GM23248 (cell line): Measurements from ENCODE around the gene RHOC. TPM values are rescaled to one million over a fixed set of nuclear protein-coding genes. Genes with fewer than 3 reads are reported as not detected.

Source experiments
- DNase-seq: peaks from one replicate; pipeline ENCODE4 v3.0.0-alpha.2; 2015
- H2AFZ ChIP-seq: fragments of 200-600 bp; sonication (generic); 2 replicates; pipeline ENCODE4 v1.6.1; 2016; ENCODE audit warnings: antibody characterized with exemption
- H3F3A ChIP-seq: fragments of 200-600 bp; sonication (generic); 2 replicates; pipeline ENCODE4 v1.6.1; 2016; ENCODE audit warnings: mild to moderate bottlenecking, antibody characterized with exemption, mixed run types; ENCODE audit not compliant: insufficient read depth
- H3K27ac ChIP-seq: fragments of 200-600 bp; sonication (generic); 2 replicates; pipeline ENCODE4 v1.5.1; 2016; ENCODE audit warnings: mild to moderate bottlenecking
- H3K27me3 ChIP-seq: fragments of 200-600 bp; sonication (generic); replicated peaks from 2 replicates; pipeline ENCODE4 v1.6.1; 2016; ENCODE audit warnings: mild to moderate bottlenecking; ENCODE audit not compliant: insufficient read depth
- H3K36me3 ChIP-seq: fragments of 200-600 bp; sonication (generic); 2 replicates; pipeline ENCODE4 v1.6.1; 2016; ENCODE audit warnings: low read depth, mild to moderate bottlenecking
- H3K4me1 ChIP-seq: fragments of 200-600 bp; sonication (generic); 2 replicates; pipeline ENCODE4 v1.6.1; 2016; ENCODE audit warnings: mild to moderate bottlenecking; ENCODE audit not compliant: insufficient read depth
- H3K4me2 ChIP-seq: fragments of 200-600 bp; sonication (generic); one replicate; pipeline ENCODE4 v1.6.1; 2016; ENCODE audit warnings: mild to moderate bottlenecking; ENCODE audit not compliant: unreplicated experiment
- H3K4me3 ChIP-seq: fragments of 200-600 bp; sonication (generic); 2 replicates; pipeline ENCODE4 v1.5.1; 2016; ENCODE audit warnings: mild to moderate bottlenecking
- H3K79me2 ChIP-seq: fragments of 200-600 bp; sonication (generic); 2 replicates; pipeline ENCODE4 v1.6.1; 2016; ENCODE audit warnings: mild to moderate bottlenecking; ENCODE audit not compliant: insufficient read depth
- H3K9ac ChIP-seq: fragments of 200-600 bp; sonication (generic); 2 replicates; pipeline ENCODE4 v1.6.1; 2016; ENCODE audit warnings: mild to moderate bottlenecking
- H3K9me2 ChIP-seq: fragments of 200-600 bp; sonication (generic); 2 replicates; pipeline ENCODE4 v1.6.1; 2016; ENCODE audit warnings: mixed run types, mild to moderate bottlenecking, moderate library complexity; ENCODE audit not compliant: insufficient read depth
- H3K9me3 ChIP-seq: fragments of 200-600 bp; sonication (generic); one replicate; pipeline ENCODE4 v1.6.1; 2017; ENCODE audit warnings: low read depth
- H4K20me1 ChIP-seq: fragments of 200-600 bp; sonication (generic); 2 replicates; pipeline ENCODE4 v1.6.0; 2016; ENCODE audit not compliant: insufficient read depth
- EZH2 ChIP-seq: fragments of 200-600 bp; sonication (generic); IDR thresholded peaks from 2 replicates; pipeline ENCODE4 v1.6.1; 2018; ENCODE audit warnings: antibody characterized with exemption, mild to moderate bottlenecking; ENCODE audit not compliant: insufficient read depth, poor library complexity, severe bottlenecking
- EZH2phosphoT487 ChIP-seq: fragments of 200-600 bp; sonication (generic); IDR thresholded peaks from 2 replicates; pipeline ENCODE4 v1.6.1; 2018; ENCODE audit warnings: antibody characterized with exemption, moderate library complexity, mild to moderate bottlenecking, low read depth; ENCODE audit not compliant: insufficient read depth
- WGBS, 2 experiments: methylation state at CpG; one replicate each; pipeline ENCODE4 v1.1.6; 2015 to 2017; ENCODE audit warnings: low lambda C conversion rate in 2 of 2, low coverage in 1 of 2; ENCODE audit errors: missing lambda C conversion rate in 2 of 2; 5-methylcytosine and 5-hydroxymethylcytosine counted together
- in situ Hi-C: fragments of 300-500 bp; cut with MboI; formaldehyde crosslinking; loops from 2 replicates; pipeline ENCODE4 v1.15.0; 2020
- polyA plus RNA-seq: library from polyadenylated mRNA; unstranded; fragments of >200 nt; fragmentation: Nextera tagmentation; extraction: Ambion mirVana; gene quantifications from 2 replicates; pipeline ENCODE4 v1.2.1, GENCODE V29; 2016
- total RNA-seq: library from RNA; depleted of rRNA; stranded (reverse); fragments of >200 nt; shearing (Covaris generic); gene quantifications from 2 replicates; pipeline ENCODE4 v1.2.3, GENCODE V29; 2014

The RHOC gene
- total and polyA plus RNA-seq, 2 experiments from 2014 or later, result 625 to 711 TPM

- peaks cover 28% of the 10 kb centered on the region for H3K79me2 ChIP-seq
- WGBS, 2 experiments, result 41 to 47% methylated on average over 6 to 7 of the region's 7 CpGs
- DNase-seq, result peak; percentile 92
- TF ChIP-seq EZH2phosphoT487 (no peak), EZH2 (no peak)
- H3K4me1 ChIP-seq, result peaks cover 17% of the 10 kb centered on the region
- H3K36me3 ChIP-seq, result peaks cover 5% of the 10 kb centered on the region
- no peak overlapping the region for H2AFZ ChIP-seq
- peaks cover 50% of the 10 kb centered on the region for H3F3A ChIP-seq
- no peaks in the 10 kb centered on the region for H3K9me3 ChIP-seq
- H3K27ac ChIP-seq, result peak overlapping the region; percentile 80
- no peaks in the 10 kb centered on the region for H3K9me2 ChIP-seq
- H3K4me3 ChIP-seq, result no peak overlapping the region
- H4K20me1 ChIP-seq, result no peaks in the 10 kb centered on the region
- peak overlapping the region; percentile 53; the same call in 1 of the 2 replicates for H3K9ac ChIP-seq
- peak overlapping the region; percentile 66 for H3K4me2 ChIP-seq
- in situ Hi-C loops, result no loop called here
- no peaks in the 10 kb centered on the region for H3K27me3 ChIP-seq
Observed at GRCh38 chr1:112700290-112701226, 6.4 kb downstream of the RHOC start.

- H3K4me2 ChIP-seq, result no peak overlapping the region
- no peak overlapping the region for H3K4me3 ChIP-seq
- TF ChIP-seq EZH2phosphoT487 (no peak), EZH2 (no peak)
- H2AFZ ChIP-seq, result no peak overlapping the region
- H3K27ac ChIP-seq, result peak overlapping the region; percentile 80; the same call in 1 of the 2 replicates
- H3K9ac ChIP-seq, result no peak overlapping the region
- peaks cover 20% of the 10 kb centered on the region for H3K79me2 ChIP-seq
- peaks cover 44% of the 10 kb centered on the region for H3F3A ChIP-seq
- 88% methylated on average over 13 of the region's 13 CpGs for WGBS, 2 experiments
- H3K27me3 ChIP-seq, result no peaks in the 10 kb centered on the region
- H3K9me3 ChIP-seq, result no peaks in the 10 kb centered on the region
- no peaks in the 10 kb centered on the region for H3K9me2 ChIP-seq
- DNase-seq, result no peak
- peaks cover 17% of the 10 kb centered on the region for H3K4me1 ChIP-seq
- in situ Hi-C loops, result no loop called here
- H3K36me3 ChIP-seq, result peaks cover 5% of the 10 kb centered on the region
- H4K20me1 ChIP-seq, result no peaks in the 10 kb centered on the region
Observed at GRCh38 chr1:112699425-112700144, 7.3 kb downstream of the RHOC start.

GRCh38 chr1:112698366-112699310 lies 8.3 kb downstream of the RHOC start:
- in situ Hi-C loops, result no loop called here
- Histone ChIP-seq H3K36me3 (peaks cover 5% of the 10 kb centered on the region), H3K27me3 (no peaks in the 10 kb centered on the region), H2AFZ (no peak overlapping the region), H3K9me3 (no peaks in the 10 kb centered on the region), H3F3A (peaks cover 44% of the 10 kb centered on the region), H3K4me3 (no peak overlapping the region), H3K27ac (no peak overlapping the region), H3K4me2 (no peak overlapping the region), H3K9me2 (no peaks in the 10 kb centered on the region), H3K4me1 (peaks cover 17% of the 10 kb centered on the region), H4K20me1 (no peaks in the 10 kb centered on the region), H3K79me2 (peaks cover 11% of the 10 kb centered on the region), H3K9ac (no peak overlapping the region)
- no peak for TF ChIP-seq EZH2
- no peak for TF ChIP-seq EZH2phosphoT487
- 79 to 80% methylated on average over 17 of the region's 17 CpGs for WGBS, 2 experiments
- no peak for DNase-seq
